Endothelial cell of umbilical vein (primary cell): ENCODE results near the gene RPS8.

Experiments used
- EZH2 ChIP-seq: IDR thresholded peaks from 2 replicates; pipeline ENCODE4 v1.6.1; 2012; ENCODE audit warnings: borderline replicate concordance, low read depth, mild to moderate bottlenecking, moderate library complexity, low read length, inconsistent platforms; ENCODE audit not compliant: severe bottlenecking
- FOS ChIP-seq: IDR thresholded peaks from 2 replicates; pipeline ENCODE4 v1.6.1; 2011; ENCODE audit warnings: mild to moderate bottlenecking, low read length, moderate library complexity, borderline replicate concordance; ENCODE audit not compliant: insufficient read depth
- GATA2 ChIP-seq: IDR thresholded peaks from 2 replicates; pipeline ENCODE4 v1.7.0; 2011; ENCODE audit warnings: low read depth, mild to moderate bottlenecking, moderate library complexity, mixed read lengths, low read length; ENCODE audit not compliant: insufficient read length, insufficient read depth
- JUN ChIP-seq: IDR thresholded peaks from 2 replicates; pipeline ENCODE4 v1.6.1; 2011; ENCODE audit warnings: borderline replicate concordance, low read depth; ENCODE audit not compliant: insufficient read length, insufficient read depth
- MYC ChIP-seq: IDR thresholded peaks from one replicate; pipeline ENCODE4 v1.6.1; 2011; ENCODE audit warnings: mild to moderate bottlenecking, low read depth, low read length
- POLR2A ChIP-seq: IDR thresholded peaks from 2 replicates; pipeline ENCODE4 v1.6.1; 2012; ENCODE audit warnings: low read depth, mild to moderate bottlenecking, control low read depth, low read length
- POLR2AphosphoS5 ChIP-seq: IDR thresholded peaks from 2 replicates; pipeline ENCODE4 v1.6.1; 2012; ENCODE audit warnings: low read depth, mild to moderate bottlenecking, control low read depth, low read length, moderate library complexity; ENCODE audit not compliant: insufficient read depth
- TF ChIP-seq, protein P1 (sequence below), 2 donors: IDR thresholded peaks; 1 replicate in 1 of 2; 2 replicates in 1 of 2; pipeline ENCODE4 v1.5.1; 2011; ENCODE audit warnings: low read length in 2 of 2, mild to moderate bottlenecking in 2 of 2, moderate library complexity in 2 of 2, control low read depth in 1 of 2, inconsistent platforms in 1 of 2, low read depth in 1 of 2; ENCODE audit not compliant: insufficient read depth in 1 of 2; ENCODE audit errors: extremely low read depth in 1 of 2
- TF ChIP-seq, protein P2 (sequence below): IDR thresholded peaks from 2 replicates; pipeline ENCODE4 v1.6.1; 2011; ENCODE audit not compliant: insufficient read depth, insufficient read length

DNA sequence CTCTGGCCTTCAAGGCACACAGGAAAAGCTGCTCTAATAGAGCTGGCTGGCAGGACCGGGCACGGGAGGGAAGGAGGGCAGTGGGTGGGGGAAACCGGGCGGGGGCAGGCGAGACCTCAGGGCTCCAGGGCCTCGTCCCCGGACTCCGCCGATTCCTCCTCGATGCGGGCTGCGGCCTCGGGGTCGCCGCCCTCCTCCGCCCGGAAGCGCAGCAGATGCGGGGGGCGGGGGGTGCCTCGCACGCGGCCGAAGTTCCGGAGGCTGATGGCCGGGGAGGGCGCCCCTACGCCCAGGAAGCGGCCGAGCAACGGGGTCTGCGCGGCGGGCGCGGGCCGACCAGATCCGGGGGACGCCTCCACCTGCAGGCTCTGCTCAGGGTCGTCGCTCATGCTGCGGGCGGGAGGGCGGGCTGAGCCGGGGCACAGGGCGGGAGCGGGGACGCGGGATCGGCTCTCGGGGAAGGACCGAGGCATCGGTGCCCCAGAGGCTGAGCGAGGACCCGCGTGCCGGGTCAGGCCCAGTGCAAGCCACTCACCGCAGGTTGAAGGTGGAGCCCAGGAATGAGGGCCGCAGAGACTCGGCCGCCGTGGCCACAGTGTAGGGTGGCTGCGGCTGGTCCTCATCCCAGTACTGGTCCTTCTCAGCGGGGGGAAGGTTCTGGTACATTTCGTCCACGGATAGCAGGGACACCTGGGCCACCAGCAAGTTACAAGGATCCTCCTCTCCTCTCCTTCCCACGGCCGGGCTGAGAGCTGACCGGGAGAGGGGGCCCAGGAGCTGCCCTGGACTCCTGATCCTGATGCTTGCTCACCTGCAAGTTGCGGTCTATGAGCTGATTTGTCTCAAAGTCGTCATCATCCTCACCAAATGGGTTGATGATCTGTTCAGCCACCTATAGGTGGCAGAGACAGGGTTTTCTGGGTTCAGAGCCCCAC is 9.0 kb downstream of the RPS8 start:
- TF ChIP-seq EZH2 (no peak), POLR2A (no peak), GATA2 (no peak), POLR2AphosphoS5 (no peak), JUN (no peak), MYC (no peak), FOS (no peak)
- TF ChIP-seq, protein P1, sequence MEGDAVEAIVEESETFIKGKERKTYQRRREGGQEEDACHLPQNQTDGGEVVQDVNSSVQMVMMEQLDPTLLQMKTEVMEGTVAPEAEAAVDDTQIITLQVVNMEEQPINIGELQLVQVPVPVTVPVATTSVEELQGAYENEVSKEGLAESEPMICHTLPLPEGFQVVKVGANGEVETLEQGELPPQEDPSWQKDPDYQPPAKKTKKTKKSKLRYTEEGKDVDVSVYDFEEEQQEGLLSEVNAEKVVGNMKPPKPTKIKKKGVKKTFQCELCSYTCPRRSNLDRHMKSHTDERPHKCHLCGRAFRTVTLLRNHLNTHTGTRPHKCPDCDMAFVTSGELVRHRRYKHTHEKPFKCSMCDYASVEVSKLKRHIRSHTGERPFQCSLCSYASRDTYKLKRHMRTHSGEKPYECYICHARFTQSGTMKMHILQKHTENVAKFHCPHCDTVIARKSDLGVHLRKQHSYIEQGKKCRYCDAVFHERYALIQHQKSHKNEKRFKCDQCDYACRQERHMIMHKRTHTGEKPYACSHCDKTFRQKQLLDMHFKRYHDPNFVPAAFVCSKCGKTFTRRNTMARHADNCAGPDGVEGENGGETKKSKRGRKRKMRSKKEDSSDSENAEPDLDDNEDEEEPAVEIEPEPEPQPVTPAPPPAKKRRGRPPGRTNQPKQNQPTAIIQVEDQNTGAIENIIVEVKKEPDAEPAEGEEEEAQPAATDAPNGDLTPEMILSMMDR (IDR thresholded peaks at IDR 0.05; ENCODE audit: extremely low read depth in 1 of 2, insufficient read depth in 1 of 2, low read depth in 1 of 2, low read length in 2 of 2): no peak
- TF ChIP-seq, protein P2, sequence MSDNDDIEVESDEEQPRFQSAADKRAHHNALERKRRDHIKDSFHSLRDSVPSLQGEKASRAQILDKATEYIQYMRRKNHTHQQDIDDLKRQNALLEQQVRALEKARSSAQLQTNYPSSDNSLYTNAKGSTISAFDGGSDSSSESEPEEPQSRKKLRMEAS: no peak
